Karpas-422 (cell line): ENCODE measurements around the gene KIAA1671. TPM values are rescaled to one million over a fixed set of nuclear protein-coding genes. Genes with fewer than 3 reads are reported as not detected.

Source experiments
- DNase-seq: peaks from one replicate; pipeline ENCODE4 v3.0.0-alpha.2; 2015
- H2AFZ ChIP-seq: fragments of 200-600 bp; sonication (generic); 2 replicates; pipeline ENCODE4 v1.6.1; 2014; ENCODE audit warnings: antibody characterized with exemption, low read length, mixed read lengths
- H3K27ac ChIP-seq: fragments of 200-600 bp; sonication (generic); 2 replicates; pipeline ENCODE4 v1.5.1; 2014; ENCODE audit warnings: mild to moderate bottlenecking, low read length, moderate library complexity
- H3K27me3 ChIP-seq: fragments of 200-600 bp; sonication (generic); 2 replicates; pipeline ENCODE4 v1.6.1; 2014; ENCODE audit warnings: low read length, mixed read lengths
- H3K36me3 ChIP-seq: fragments of 200-600 bp; sonication (generic); 2 replicates; pipeline ENCODE4 v1.6.1; 2014; ENCODE audit warnings: low read length, mixed read lengths; ENCODE audit not compliant: insufficient read depth
- H3K4me1 ChIP-seq: fragments of 200-600 bp; sonication (generic); 2 replicates; pipeline ENCODE4 v1.6.1; 2014; ENCODE audit warnings: mild to moderate bottlenecking, low read length, mixed read lengths
- H3K4me2 ChIP-seq: fragments of 200-600 bp; sonication (generic); 2 replicates; pipeline ENCODE4 v1.6.1; 2014; ENCODE audit warnings: low read length, low read depth, mild to moderate bottlenecking; ENCODE audit not compliant: poor library complexity, severe bottlenecking
- H3K4me3 ChIP-seq: fragments of 200-600 bp; sonication (generic); 2 replicates; pipeline ENCODE4 v1.5.1; 2014; ENCODE audit warnings: mild to moderate bottlenecking, antibody characterized with exemption, low read length, mixed read lengths
- H3K79me2 ChIP-seq: fragments of 200-600 bp; sonication (generic); 2 replicates; pipeline ENCODE4 v1.6.1; 2014; ENCODE audit warnings: mild to moderate bottlenecking, low read length, mixed read lengths
- H3K9ac ChIP-seq: fragments of 200-600 bp; sonication (generic); 2 replicates; pipeline ENCODE4 v1.6.0; 2014; ENCODE audit warnings: low read length
- H3K9me2 ChIP-seq: fragments of 200-600 bp; sonication (generic), shearing (Covaris generic); replicated peaks from 2 replicates; pipeline ENCODE4 v1.6.0; 2014; ENCODE audit warnings: mild to moderate bottlenecking, low read length, moderate library complexity; ENCODE audit not compliant: insufficient read depth
- H3K9me3 ChIP-seq: fragments of 300-700, 200-600 bp; sonication (generic); 2 replicates; pipeline ENCODE4 v1.6.1; 2014; ENCODE audit warnings: low read length, mixed read lengths
- H4K20me1 ChIP-seq: fragments of 200-600 bp; sonication (generic); 2 replicates; pipeline ENCODE4 v1.6.1; 2014; ENCODE audit warnings: mild to moderate bottlenecking, antibody characterized with exemption, low read length, low read depth; ENCODE audit not compliant: insufficient read depth
- total RNA-seq: library from RNA; depleted of rRNA; stranded (reverse); fragments of >200 nt; shearing (Covaris generic); gene quantifications from 2 replicates; pipeline ENCODE4 v1.2.3, GENCODE V29; 2014; ENCODE audit warnings: low replicate concordance

The KIAA1671 gene
- total RNA-seq, 1 experiment from 2014 or later = not detected

- Histone ChIP-seq H3K9me3 (no peaks in the 10 kb centered on the region), H3K79me2 (no peaks in the 10 kb centered on the region), H3K4me2 (no peak overlapping the region), H2AFZ (no peak overlapping the region), H3K4me3 (no peak overlapping the region), H3K4me1 (no peaks in the 10 kb centered on the region), H3K27me3 (no peaks in the 10 kb centered on the region), H3K27ac (no peak overlapping the region), H4K20me1 (no peaks in the 10 kb centered on the region), H3K9ac (no peak overlapping the region), H3K36me3 (no peaks in the 10 kb centered on the region), H3K9me2 (no peaks in the 10 kb centered on the region)
- DNase-seq = no peak
Measured at GRCh38 chr22:25120761-25121212, 168.3 kb downstream of the KIAA1671 start.

GRCh38 chr22:25122136-25122764 lies 169.7 kb downstream of the KIAA1671 start:
- H3K4me2 ChIP-seq = no peak overlapping the region

DNA sequence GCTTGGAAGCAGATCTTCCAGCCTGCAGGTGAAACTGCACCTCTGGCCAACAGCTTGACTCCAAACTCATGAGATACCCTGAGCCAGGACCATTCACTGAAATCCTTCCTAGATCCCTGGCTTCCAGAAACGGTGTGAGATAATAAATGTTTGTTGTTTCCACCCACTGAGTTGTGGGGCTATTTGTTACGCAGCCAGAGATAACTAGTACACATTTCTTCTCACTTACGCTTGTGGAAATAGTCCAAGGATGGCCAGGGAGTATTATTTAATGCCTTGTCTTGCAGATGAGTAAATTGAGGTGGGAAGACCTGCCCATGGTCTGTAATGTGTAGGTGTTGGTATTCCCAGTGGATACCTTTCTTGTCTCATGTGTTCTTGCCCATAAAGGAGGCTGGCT lies 171.2 kb downstream of the KIAA1671 start:
- no peak overlapping the region for H3K9ac ChIP-seq
- no peak overlapping the region for H2AFZ ChIP-seq
- H3K27me3 ChIP-seq = no peaks in the 10 kb centered on the region
- H3K4me1 ChIP-seq = no peaks in the 10 kb centered on the region; the same call in 1 of the 2 replicates
- no peak overlapping the region for H3K4me2 ChIP-seq
- no peak overlapping the region for H3K27ac ChIP-seq
- no peak for DNase-seq
- H3K9me3 ChIP-seq = no peaks in the 10 kb centered on the region
- H3K9me2 ChIP-seq = no peaks in the 10 kb centered on the region
- H3K4me3 ChIP-seq = no peak overlapping the region
- H3K79me2 ChIP-seq = no peaks in the 10 kb centered on the region
- H3K36me3 ChIP-seq = no peaks in the 10 kb centered on the region
- no peaks in the 10 kb centered on the region for H4K20me1 ChIP-seq

More at GRCh38 chr22:25122136-25122764, 169.7 kb downstream of the KIAA1671 start:
- H4K20me1 ChIP-seq = no peaks in the 10 kb centered on the region
- no peaks in the 10 kb centered on the region for H3K79me2 ChIP-seq
- no peak overlapping the region for H3K9ac ChIP-seq
- no peaks in the 10 kb centered on the region for H3K36me3 ChIP-seq
- no peaks in the 10 kb centered on the region for H3K4me1 ChIP-seq
- no peak for DNase-seq
- no peak overlapping the region for H3K4me3 ChIP-seq
- no peaks in the 10 kb centered on the region for H3K27me3 ChIP-seq
- H3K9me3 ChIP-seq = no peaks in the 10 kb centered on the region
- H3K27ac ChIP-seq = no peak overlapping the region
- H2AFZ ChIP-seq = no peak overlapping the region
- no peaks in the 10 kb centered on the region for H3K9me2 ChIP-seq

DNA sequence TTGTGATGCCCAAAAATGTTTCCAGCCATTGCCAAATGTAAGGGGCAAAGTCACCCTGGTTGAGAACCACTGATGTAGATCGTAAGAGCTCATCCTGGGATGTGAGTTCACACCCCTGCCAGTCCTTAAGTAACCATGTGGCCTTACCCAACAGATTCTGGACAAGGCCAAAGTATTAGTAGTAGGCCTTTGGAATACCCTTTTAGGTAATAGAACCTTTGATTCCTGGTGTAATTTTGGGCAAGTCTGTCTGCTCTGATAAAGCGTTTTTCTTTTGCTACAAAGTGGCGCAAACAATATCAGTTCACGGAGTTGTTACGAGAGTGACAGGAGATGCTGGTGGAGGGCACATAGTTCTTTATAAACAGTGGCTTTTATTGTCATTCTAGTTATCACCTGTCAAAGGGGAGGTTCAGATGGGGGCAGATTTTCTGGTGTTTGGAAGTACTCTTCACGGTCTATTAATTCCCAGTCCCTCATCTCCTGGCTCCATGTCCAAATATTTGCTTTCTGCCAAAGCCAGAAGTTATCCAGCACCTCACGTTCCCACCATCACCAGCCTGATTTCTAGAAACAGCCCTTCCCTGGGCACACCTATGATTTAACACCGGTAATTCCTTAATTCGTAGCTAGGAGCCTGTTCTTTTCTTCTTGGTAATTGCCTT lies 173.3 kb downstream of the KIAA1671 start:
- no peaks in the 10 kb centered on the region for H3K27me3 ChIP-seq
- H3K36me3 ChIP-seq = no peaks in the 10 kb centered on the region
- no peak overlapping the region for H2AFZ ChIP-seq
- no peak overlapping the region for H3K27ac ChIP-seq
- H3K4me1 ChIP-seq = no peaks in the 10 kb centered on the region; the same call in 1 of the 2 replicates
- H3K9ac ChIP-seq = no peak overlapping the region
- no peaks in the 10 kb centered on the region for H3K9me2 ChIP-seq
- H4K20me1 ChIP-seq = no peaks in the 10 kb centered on the region
- H3K4me3 ChIP-seq = no peak overlapping the region
- no peak for DNase-seq
- H3K4me2 ChIP-seq = no peak overlapping the region
- H3K9me3 ChIP-seq = no peaks in the 10 kb centered on the region
- no peaks in the 10 kb centered on the region for H3K79me2 ChIP-seq

DNA sequence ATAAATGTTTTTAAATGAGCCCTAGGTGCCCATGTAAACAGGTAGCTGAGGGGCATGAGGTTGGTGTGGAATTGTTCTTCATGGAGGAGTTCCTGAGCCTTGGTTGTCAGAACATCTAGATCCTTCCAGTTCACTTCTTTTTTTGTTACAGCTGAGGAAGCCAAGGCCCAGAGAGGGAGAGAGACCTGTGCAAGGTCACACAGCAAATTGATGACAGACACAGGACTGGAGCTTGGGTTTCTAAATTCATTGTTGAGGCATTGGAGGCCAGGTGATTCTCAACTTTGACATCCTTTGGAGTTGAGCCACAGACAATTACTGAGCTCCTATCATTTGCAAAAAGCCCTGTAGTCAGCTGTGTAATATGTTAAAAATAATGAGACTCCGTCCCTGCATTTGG lies 174.0 kb downstream of the KIAA1671 start:
- Histone ChIP-seq H3K9ac (no peak overlapping the region), H3K9me3 (no peaks in the 10 kb centered on the region), H4K20me1 (no peaks in the 10 kb centered on the region), H3K79me2 (no peaks in the 10 kb centered on the region), H3K9me2 (no peaks in the 10 kb centered on the region), H3K27ac (no peak overlapping the region), H3K4me1 (no peaks in the 10 kb centered on the region; the same call in 1 of the 2 replicates), H3K4me2 (no peak overlapping the region), H3K27me3 (no peaks in the 10 kb centered on the region), H3K36me3 (no peaks in the 10 kb centered on the region), H3K4me3 (no peak overlapping the region), H2AFZ (no peak overlapping the region)
- no peak for DNase-seq

DNA sequence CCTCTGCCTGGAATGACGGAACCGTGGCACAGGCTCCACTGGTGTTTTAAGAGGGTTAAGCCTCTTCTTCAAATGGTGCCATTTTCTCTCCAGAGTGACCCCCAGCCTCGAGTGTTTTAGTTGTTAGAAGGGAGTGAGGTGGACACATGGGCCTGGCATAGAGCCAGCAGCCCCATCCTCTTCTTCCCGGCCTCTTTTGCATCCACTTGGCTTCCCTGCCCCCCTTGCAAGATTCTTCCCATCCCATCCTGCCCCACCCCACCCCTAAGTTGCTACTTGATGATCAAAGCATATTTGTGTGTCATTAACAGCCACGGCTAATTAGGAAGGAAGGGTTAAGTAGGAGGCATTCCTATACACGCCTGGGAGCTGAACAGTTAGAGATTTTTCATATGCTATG lies 174.8 kb downstream of the KIAA1671 start:
- Histone ChIP-seq H3K4me2 (no peak overlapping the region), H3K4me1 (no peaks in the 10 kb centered on the region; the same call in 1 of the 2 replicates), H3K9ac (no peak overlapping the region)

DNA sequence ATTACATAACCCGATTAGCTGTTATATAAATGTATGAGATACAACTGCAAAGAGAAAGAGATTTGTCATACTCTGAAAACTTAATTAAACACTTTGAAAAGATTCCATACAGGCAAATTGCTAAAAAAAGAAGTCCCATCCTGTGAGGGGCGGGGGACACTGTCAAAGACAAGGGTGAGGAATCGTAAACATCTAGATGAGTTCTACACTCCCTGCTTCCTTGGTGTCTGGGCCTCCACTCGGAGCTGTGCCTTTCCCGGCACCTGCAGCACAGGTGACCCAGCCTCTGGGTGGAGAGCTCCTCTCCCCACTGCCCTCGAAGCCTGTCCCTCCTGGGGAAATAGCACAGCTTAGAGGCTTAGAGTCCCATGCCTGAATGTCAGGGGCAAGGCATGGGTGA lies 177.9 kb downstream of the KIAA1671 start:
- no peak for DNase-seq
- Histone ChIP-seq H2AFZ (no peak overlapping the region), H3K27me3 (no peaks in the 10 kb centered on the region), H3K79me2 (no peaks in the 10 kb centered on the region), H3K4me1 (no peaks in the 10 kb centered on the region; the same call in 1 of the 2 replicates), H3K36me3 (no peaks in the 10 kb centered on the region), H3K4me3 (no peak overlapping the region), H3K4me2 (no peak overlapping the region), H3K9me3 (no peaks in the 10 kb centered on the region), H4K20me1 (no peaks in the 10 kb centered on the region), H3K27ac (no peak overlapping the region), H3K9ac (no peak overlapping the region), H3K9me2 (no peaks in the 10 kb centered on the region)

More for the DNA sequence above, 174.8 kb downstream of the KIAA1671 start:
- H3K4me3 ChIP-seq = no peak overlapping the region
- no peaks in the 10 kb centered on the region for H3K79me2 ChIP-seq
- DNase-seq = no peak
- H3K9me3 ChIP-seq = no peaks in the 10 kb centered on the region
- H3K27me3 ChIP-seq = no peaks in the 10 kb centered on the region
- H3K27ac ChIP-seq = no peak overlapping the region
- H4K20me1 ChIP-seq = no peaks in the 10 kb centered on the region
- no peaks in the 10 kb centered on the region for H3K9me2 ChIP-seq
- H2AFZ ChIP-seq = no peak overlapping the region
- H3K36me3 ChIP-seq = no peaks in the 10 kb centered on the region

- H3K36me3 ChIP-seq = no peaks in the 10 kb centered on the region
- no peak overlapping the region for H3K27ac ChIP-seq
Measured at GRCh38 chr22:25131198-25131887, 178.8 kb downstream of the KIAA1671 start.

More at GRCh38 chr22:25131198-25131887, 178.8 kb downstream of the KIAA1671 start:
- Histone ChIP-seq H3K9me2 (no peaks in the 10 kb centered on the region), H3K4me2 (no peak overlapping the region), H2AFZ (no peak overlapping the region), H3K4me1 (no peaks in the 10 kb centered on the region; the same call in 1 of the 2 replicates), H3K79me2 (no peaks in the 10 kb centered on the region), H3K27me3 (no peaks in the 10 kb centered on the region), H3K9me3 (no peaks in the 10 kb centered on the region), H4K20me1 (no peaks in the 10 kb centered on the region), H3K4me3 (no peak overlapping the region), H3K9ac (no peak overlapping the region)
- peak; percentile 42 for DNase-seq
